Endothelial cell of umbilical vein (primary cell): ENCODE data around the gene TRPM3.

Source experiments
- CTCF ChIP-seq, 2 donors: IDR thresholded peaks; 1 replicate in 1 of 2; 2 replicates in 1 of 2; pipeline ENCODE4 v1.5.1; 2011; ENCODE audit warnings: low read length in 2 of 2, mild to moderate bottlenecking in 2 of 2, moderate library complexity in 2 of 2, control low read depth in 1 of 2, inconsistent platforms in 1 of 2, low read depth in 1 of 2; ENCODE audit not compliant: insufficient read depth in 1 of 2; ENCODE audit errors: extremely low read depth in 1 of 2
- EZH2 ChIP-seq: IDR thresholded peaks from 2 replicates; pipeline ENCODE4 v1.6.1; 2012; ENCODE audit warnings: borderline replicate concordance, low read depth, mild to moderate bottlenecking, moderate library complexity, low read length, inconsistent platforms; ENCODE audit not compliant: severe bottlenecking
- FOS ChIP-seq: IDR thresholded peaks from 2 replicates; pipeline ENCODE4 v1.6.1; 2011; ENCODE audit warnings: mild to moderate bottlenecking, low read length, moderate library complexity, borderline replicate concordance; ENCODE audit not compliant: insufficient read depth
- GATA2 ChIP-seq: IDR thresholded peaks from 2 replicates; pipeline ENCODE4 v1.7.0; 2011; ENCODE audit warnings: low read depth, mild to moderate bottlenecking, moderate library complexity, mixed read lengths, low read length; ENCODE audit not compliant: insufficient read length, insufficient read depth
- JUN ChIP-seq: IDR thresholded peaks from 2 replicates; pipeline ENCODE4 v1.6.1; 2011; ENCODE audit warnings: borderline replicate concordance, low read depth; ENCODE audit not compliant: insufficient read length, insufficient read depth
- MAX ChIP-seq: IDR thresholded peaks from 2 replicates; pipeline ENCODE4 v1.6.1; 2011; ENCODE audit not compliant: insufficient read depth, insufficient read length
- MYC ChIP-seq: IDR thresholded peaks from one replicate; pipeline ENCODE4 v1.6.1; 2011; ENCODE audit warnings: mild to moderate bottlenecking, low read depth, low read length
- POLR2A ChIP-seq: IDR thresholded peaks from 2 replicates; pipeline ENCODE4 v1.6.1; 2012; ENCODE audit warnings: low read depth, mild to moderate bottlenecking, control low read depth, low read length
- POLR2AphosphoS5 ChIP-seq: IDR thresholded peaks from 2 replicates; pipeline ENCODE4 v1.6.1; 2012; ENCODE audit warnings: low read depth, mild to moderate bottlenecking, control low read depth, low read length, moderate library complexity; ENCODE audit not compliant: insufficient read depth

- TF ChIP-seq CTCF (IDR thresholded peaks at IDR 0.05; ENCODE audit: extremely low read depth in 1 of 2, insufficient read depth in 1 of 2, low read depth in 1 of 2, low read length in 2 of 2) (no peak), GATA2 (no peak), EZH2 (no peak), POLR2A (no peak), MAX (no peak), JUN (no peak), POLR2AphosphoS5 (no peak), FOS (no peak), MYC (no peak)
Measured at GRCh38 chr9:71071633-71072032, 49.8 kb downstream of the TRPM3 start.
